ENCODE data around the gene RCE1.
A peak's percentile ranks its signal among the peaks of the same experiment; 100 is the strongest.
"Not testable (repeated sequence)": the region's sequence is repeated elsewhere in the genome, so short reads cannot be mapped to it uniquely, and the experiment has no call there.

The RCE1 gene, protein sequence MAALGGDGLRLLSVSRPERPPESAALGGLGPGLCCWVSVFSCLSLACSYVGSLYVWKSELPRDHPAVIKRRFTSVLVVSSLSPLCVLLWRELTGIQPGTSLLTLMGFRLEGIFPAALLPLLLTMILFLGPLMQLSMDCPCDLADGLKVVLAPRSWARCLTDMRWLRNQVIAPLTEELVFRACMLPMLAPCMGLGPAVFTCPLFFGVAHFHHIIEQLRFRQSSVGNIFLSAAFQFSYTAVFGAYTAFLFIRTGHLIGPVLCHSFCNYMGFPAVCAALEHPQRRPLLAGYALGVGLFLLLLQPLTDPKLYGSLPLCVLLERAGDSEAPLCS

DNA sequence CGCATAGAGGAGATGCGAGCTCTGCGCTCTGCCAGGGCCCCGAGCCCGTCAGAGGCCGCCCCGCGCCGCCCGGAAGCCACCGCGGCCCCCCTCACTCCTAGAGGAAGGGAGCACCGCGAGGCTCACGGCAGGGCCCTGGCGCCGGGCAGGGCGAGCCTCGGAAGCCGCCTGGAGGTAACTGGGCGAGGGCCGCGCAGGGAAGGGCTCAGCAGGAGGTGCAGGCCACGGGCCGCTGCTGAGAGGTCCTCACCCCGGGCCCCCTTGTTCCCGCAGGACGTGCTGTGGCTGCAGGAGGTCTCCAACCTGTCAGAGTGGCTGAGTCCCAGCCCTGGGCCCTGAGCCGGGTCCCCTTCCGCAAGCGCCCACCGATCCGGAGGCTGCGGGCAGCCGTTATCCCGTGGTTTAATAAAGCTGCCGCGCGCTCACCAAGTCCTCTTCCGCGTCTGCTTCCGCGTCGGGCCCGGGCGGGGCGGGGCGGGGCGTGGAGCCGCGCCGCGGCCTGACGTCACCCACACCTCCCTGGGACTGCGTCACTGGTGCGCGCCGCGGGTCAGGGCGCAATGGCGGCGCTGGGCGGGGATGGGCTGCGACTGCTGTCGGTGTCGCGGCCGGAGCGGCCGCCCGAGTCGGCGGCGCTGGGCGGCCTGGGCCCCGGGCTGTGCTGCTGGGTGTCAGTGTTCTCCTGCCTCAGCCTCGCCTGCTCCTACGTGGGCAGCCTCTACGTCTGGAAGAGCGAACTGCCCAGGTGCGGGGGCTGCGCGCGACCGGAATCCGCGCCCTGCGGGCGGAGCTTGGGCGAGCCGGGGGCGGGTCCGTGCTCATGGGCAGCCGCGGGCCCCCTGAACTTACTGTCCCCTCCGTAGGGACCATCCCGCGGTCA is at the start of gene RCE1:
Gene RCE1, plus strand, starts transcription at position 546 of the 880 bp plus-strand sequence. Its CDS starts 15 bp downstream, at position 561.
- DNase-seq = peak; percentile 86

DNA sequence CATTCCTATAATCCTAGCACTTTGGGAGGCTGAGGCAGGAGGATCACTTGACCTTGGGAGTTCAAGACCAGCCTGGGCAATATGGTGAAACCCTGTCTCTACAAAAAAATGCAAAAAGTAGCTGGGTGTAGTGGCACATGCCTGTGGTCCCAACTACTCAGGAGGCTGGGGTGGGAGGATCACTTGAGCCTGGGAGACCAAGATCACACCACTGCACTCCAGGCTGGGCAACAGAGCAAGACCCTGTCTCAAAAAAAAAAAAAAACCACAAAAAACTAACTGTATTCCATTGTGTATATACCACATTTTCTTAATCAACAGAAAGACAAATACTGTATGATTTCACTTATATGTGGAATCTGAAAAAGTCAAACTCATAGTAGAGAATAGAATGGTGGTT is 43.4 kb upstream of the RCE1 start:
- DNase-seq = not testable (repeated sequence)

GRCh38 chr11:66800720-66801428 is 42.4 kb upstream of the RCE1 start:
- DNase-seq = no peak

- no peak for DNase-seq
Measured at GRCh38 chr11:66809592-66809991, 33.6 kb upstream of the RCE1 start.

- DNase-seq = no peak
Measured at GRCh38 chr11:66810576-66811185, 32.6 kb upstream of the RCE1 start.

GRCh38 chr11:66814678-66815077 is 28.6 kb upstream of the RCE1 start:
- no peak for DNase-seq

- no peak for DNase-seq
Measured at GRCh38 chr11:66815646-66816045, 27.6 kb upstream of the RCE1 start.

- no peak for DNase-seq
Measured at GRCh38 chr11:66818231-66818955, 24.8 kb upstream of the RCE1 start.

- no peak for DNase-seq
Measured at GRCh38 chr11:66820381-66820780, 22.9 kb upstream of the RCE1 start.

DNA sequence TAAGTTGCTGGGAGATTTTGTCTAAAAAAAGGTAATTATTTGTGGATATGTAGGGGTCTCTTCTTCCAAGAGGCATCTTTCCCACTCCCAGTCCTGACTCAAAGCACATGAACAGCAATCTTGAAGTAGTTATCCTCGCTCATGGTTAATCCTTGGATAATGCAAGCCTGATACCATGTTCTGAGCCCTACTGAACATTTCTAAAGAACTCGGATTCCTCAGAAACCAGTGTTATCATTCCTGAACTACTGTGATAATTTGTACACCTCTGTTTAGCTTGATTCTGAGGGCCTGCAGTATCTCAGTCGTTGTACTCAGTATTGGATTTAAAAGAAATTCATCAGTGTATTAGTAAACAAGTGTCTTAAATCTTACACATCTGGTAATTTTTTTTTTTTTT is 22.3 kb upstream of the RCE1 start:
- DNase-seq = no peak

DNA sequence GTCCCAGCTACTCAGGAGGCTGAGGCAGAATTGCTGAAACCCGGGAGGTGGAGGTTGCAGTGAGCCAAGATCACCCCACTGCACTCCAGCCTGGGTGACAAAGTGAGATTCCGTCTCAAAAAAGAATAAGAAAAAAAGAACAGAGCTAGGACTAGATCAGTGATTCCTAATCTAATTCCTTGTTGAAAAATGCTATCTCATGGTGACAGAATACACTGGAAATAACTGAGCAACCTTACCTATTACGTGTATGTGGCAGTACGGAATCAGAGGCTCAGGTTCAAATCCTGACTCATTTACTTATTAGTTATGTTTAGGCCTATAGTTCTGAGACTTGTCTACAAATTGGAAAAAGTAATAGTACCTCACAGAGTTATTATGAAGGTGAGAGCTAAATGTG is 19.5 kb upstream of the RCE1 start:
- no peak for DNase-seq

GRCh38 chr11:66824573-66824972 is 18.7 kb upstream of the RCE1 start:
- DNase-seq = not testable (repeated sequence)

GRCh38 chr11:66834539-66834845 is 8.7 kb upstream of the RCE1 start:
- DNase-seq = no peak

GRCh38 chr11:66834943-66835342 is 8.3 kb upstream of the RCE1 start:
- DNase-seq = no peak

- DNase-seq = no peak
Measured at GRCh38 chr11:66835768-66836405, 7.4 kb upstream of the RCE1 start.

DNA sequence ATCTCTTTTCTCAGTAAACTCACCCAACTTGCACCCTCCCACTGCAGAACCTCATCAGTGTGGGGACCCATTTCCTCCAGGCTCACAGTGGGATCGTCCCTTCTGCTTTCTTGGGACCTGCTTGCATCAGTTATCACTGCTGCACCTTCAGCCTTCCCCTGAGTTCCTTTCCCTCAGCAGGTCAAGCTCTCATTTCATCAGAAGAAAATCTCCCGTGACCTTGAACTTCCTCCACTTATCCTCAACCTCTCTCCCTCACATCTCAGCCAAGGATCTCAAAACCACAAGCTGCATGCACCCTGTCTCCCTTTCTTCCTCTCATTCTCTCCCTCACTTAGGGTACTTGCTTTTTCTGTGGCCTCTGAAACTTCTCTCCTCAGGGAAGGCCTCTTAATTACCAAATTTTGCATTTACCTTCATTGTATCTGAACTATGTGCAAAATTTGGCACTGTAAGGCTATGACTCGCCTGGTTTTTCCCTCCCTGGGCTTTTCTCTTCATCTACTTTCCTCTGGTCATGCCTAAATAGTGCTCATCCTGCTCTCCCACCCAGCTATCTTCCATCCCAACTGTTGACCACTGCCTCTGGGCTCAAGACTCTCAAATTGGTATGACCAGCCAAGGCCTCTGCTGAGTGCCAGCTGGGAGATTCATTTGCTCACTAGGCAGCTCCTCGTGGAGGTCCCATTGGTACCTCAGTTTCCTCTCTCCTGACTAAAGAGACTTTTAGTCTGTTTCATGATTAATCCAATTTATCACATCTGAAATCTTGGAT is 2.7 kb upstream of the RCE1 start:
- DNase-seq = no peak

- no peak for DNase-seq
Measured at GRCh38 chr11:66841861-66842260, 1.4 kb upstream of the RCE1 start.

DNA sequence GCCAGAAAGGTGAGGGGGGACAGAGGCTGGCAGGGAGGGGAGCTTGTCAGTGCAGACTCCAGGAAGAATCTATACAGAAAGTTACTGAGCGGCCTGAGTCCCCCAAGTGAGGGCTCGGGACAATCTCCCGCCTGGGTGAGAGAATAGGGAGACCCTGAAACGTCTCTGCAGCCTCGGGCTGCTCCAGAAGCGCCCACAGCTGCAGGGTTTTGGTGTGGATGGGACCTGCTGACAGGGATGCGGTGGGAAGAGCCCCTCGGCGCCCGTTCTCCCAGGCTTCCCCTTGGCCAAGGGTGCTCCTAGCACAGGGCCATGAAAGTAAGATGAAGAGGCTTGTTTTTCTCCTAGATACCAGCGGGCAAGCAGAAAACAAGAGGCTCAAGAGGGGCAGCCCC is 743 bp upstream of the RCE1 start:
- DNase-seq = no peak

GRCh38 chr11:66843776-66844495 is 695 bp downstream of the RCE1 start:
- DNase-seq = no peak

DNA sequence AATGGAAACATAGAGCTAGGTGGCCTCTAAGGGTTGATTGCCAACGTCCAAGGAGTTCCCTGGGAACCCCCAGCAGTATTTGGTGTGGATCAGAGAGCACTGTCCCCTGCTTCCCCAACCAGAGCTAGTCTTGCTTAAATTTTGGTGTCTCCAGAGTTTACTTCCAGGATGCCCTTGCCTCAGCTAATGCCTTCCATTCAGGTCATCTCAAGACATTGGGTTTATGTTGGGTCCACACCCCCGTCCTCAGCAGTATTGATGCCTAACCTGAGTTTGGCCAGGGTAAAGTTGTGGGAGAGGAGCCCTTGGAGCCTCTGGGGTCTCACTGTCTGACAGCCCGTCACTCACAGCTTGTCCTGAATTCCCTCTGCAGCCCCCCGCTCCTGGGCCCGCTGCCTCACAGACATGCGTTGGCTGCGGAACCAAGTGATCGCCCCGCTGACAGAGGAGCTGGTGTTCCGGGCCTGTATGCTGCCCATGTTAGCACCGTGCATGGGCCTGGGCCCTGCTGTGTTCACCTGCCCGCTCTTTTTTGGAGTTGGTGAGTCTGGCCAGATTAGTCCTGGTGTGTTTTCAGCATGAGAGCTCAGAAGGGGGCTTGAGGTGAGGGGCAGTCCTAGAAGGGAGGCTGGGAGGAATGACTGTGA is 1.4 kb downstream of the RCE1 start:
- DNase-seq = no peak

Data from NCI-H1105 (cell line).